SK-N-SH (cell line): ENCODE data around the gene SEBOX. TPM values are rescaled to one million over a fixed set of nuclear protein-coding genes. Genes with fewer than 3 reads are reported as not detected.

ENCODE experiments used
- CTCF ChIA-PET: fragments of 300-600, 350-600 bp; formaldehyde crosslinking; extraction: SDS; loops from one replicate; lab custom pipeline; 2021; lab: Yijun Ruan, JAX
- POLR2A ChIA-PET: fragments of 350-600 bp; sonication (Branson Sonifier 250); formaldehyde crosslinking; extraction: SDS; loops from one replicate; lab custom pipeline; 2020; ENCODE audit warnings: antibody characterized with exemption, inconsistent platforms; lab: Yijun Ruan, JAX
- DNase-seq: peaks from one replicate; pipeline ENCODE4 v3.0.0; 2012
- H2AFZ ChIP-seq: fragments of 200-600 bp; sonication (generic); 2 replicates; pipeline ENCODE4 v1.8.1; 2016; ENCODE audit warnings: antibody characterized with exemption, mild to moderate bottlenecking, low read depth
- H3F3A ChIP-seq: fragments of 200-600 bp; sonication (generic); replicated peaks from 2 replicates; pipeline ENCODE3; 2016; ENCODE audit warnings: antibody characterized with exemption, mild to moderate bottlenecking; ENCODE audit not compliant: insufficient read depth
- H3K27ac ChIP-seq, 2 experiments: fragments of 200-500 bp in 1 of 2; fragments of 200-600 bp in 1 of 2; sonication (Bioruptor generic) in 1 of 2; sonication (generic), shearing (Covaris generic) in 1 of 2; 2 replicates each; pipeline versions ENCODE4 v1.5.1 to v1.6.1; 2014 to 2016; ENCODE audit warnings: low read depth in 2 of 2, inconsistent platforms in 1 of 2, low read length in 1 of 2, mild to moderate bottlenecking in 1 of 2, mixed read lengths in 1 of 2
- H3K27me3 ChIP-seq: fragments of 200-600 bp; sonication (generic), shearing (Covaris generic); 2 replicates; pipeline ENCODE4 v1.6.1; 2016; ENCODE audit warnings: mixed run types; ENCODE audit not compliant: insufficient read depth
- H3K36me3 ChIP-seq, 2 experiments: fragments of 200-500 bp in 1 of 2; fragments of 200-600 bp in 1 of 2; sonication (Bioruptor generic) in 1 of 2; sonication (generic) in 1 of 2; replicated peaks in 1 of 2; 2 replicates each; pipeline versions ENCODE3 to v1.5.1; 2014 to 2016; ENCODE audit warnings: low read length in 1 of 2, mild to moderate bottlenecking in 1 of 2; ENCODE audit not compliant: insufficient read depth in 2 of 2, control insufficient read depth in 1 of 2
- H3K4me1 ChIP-seq, 2 experiments: fragments of 200-500 bp in 1 of 2; fragments of 200-600 bp in 1 of 2; sonication (Bioruptor generic) in 1 of 2; sonication (generic), shearing (Covaris generic) in 1 of 2; 2 replicates each; pipeline versions ENCODE4 v1.5.1 to v1.6.1; 2014 to 2016; ENCODE audit warnings: low read depth in 1 of 2, low read length in 1 of 2, mixed run types in 1 of 2; ENCODE audit not compliant: insufficient read depth in 2 of 2, control insufficient read depth in 1 of 2
- H3K4me2 ChIP-seq: fragments of 200-600 bp; sonication (generic), shearing (Covaris generic); 2 replicates; pipeline ENCODE4 v1.6.1; 2017; ENCODE audit warnings: mixed run types
- H3K4me3 ChIP-seq, 2 experiments: fragments of 200-500 bp in 1 of 2; fragments of 200-600 bp in 1 of 2; sonication (Bioruptor generic) in 1 of 2; sonication (generic), shearing (Covaris generic) in 1 of 2; 2 replicates each; pipeline versions ENCODE4 v1.5.1 to v1.8.1; 2014 to 2016; ENCODE audit warnings: low read depth in 2 of 2, inconsistent platforms in 1 of 2, low read length in 1 of 2, mild to moderate bottlenecking in 1 of 2, mixed read lengths in 1 of 2, moderate library complexity in 1 of 2
- H3K79me2 ChIP-seq: fragments of 200-600 bp; sonication (generic); 2 replicates; pipeline ENCODE4 v1.8.1; 2017; ENCODE audit warnings: mild to moderate bottlenecking; ENCODE audit not compliant: insufficient read depth
- H3K9ac ChIP-seq: fragments of 200-600 bp; sonication (generic); 2 replicates; pipeline ENCODE4 v1.6.1; 2017; ENCODE audit warnings: mixed run types
- H3K9me2 ChIP-seq: fragments of 200-600 bp; sonication (generic); 2 replicates; pipeline ENCODE4 v1.6.1; 2017; ENCODE audit warnings: mixed run types
- H3K9me3 ChIP-seq: fragments of 200-600 bp; sonication (generic); 2 replicates; pipeline ENCODE4 v1.6.1; 2017; ENCODE audit warnings: mixed run types, mild to moderate bottlenecking, moderate library complexity
- H4K20me1 ChIP-seq: fragments of 200-600 bp; sonication (generic); 2 replicates; pipeline ENCODE4 v1.6.1; 2017; ENCODE audit warnings: mild to moderate bottlenecking, mixed run types; ENCODE audit not compliant: insufficient read depth
- CHD2 ChIP-seq: fragments of 150-350 bp; IDR thresholded peaks from 2 replicates; pipeline ENCODE4 v1.6.1; 2018; ENCODE audit warnings: low read length; ENCODE audit not compliant: partially characterized antibody
- EP300 ChIP-seq, 2 experiments: IDR thresholded peaks; 2 replicates each; pipeline versions ENCODE4 v1.4.0 to v1.6.1; 2012; ENCODE audit warnings: borderline replicate concordance in 1 of 2, low read depth in 1 of 2, low read length in 1 of 2
- EZH2phosphoT487 ChIP-seq: fragments of 200-600 bp; sonication (generic); IDR thresholded peaks from 2 replicates; pipeline ENCODE4 v1.6.1; 2017; ENCODE audit warnings: low read depth, mixed run types, mild to moderate bottlenecking, antibody characterized with exemption, moderate library complexity, borderline replicate concordance
- FOXJ3 ChIP-seq: sonication (generic); formaldehyde crosslinking; IDR thresholded peaks from 2 replicates; pipeline ENCODE4 v1.5.1; 2020; ENCODE audit warnings: mild to moderate bottlenecking, missing genetic modification reagents
- GABPA ChIP-seq: IDR thresholded peaks from 2 replicates; pipeline ENCODE4 v1.4.0; 2012; ENCODE audit warnings: low read depth, mild to moderate bottlenecking
- MAX ChIP-seq: IDR thresholded peaks from 2 replicates; pipeline ENCODE4 v1.4.0; 2012; ENCODE audit warnings: low read depth
- MEF2A ChIP-seq: IDR thresholded peaks from 2 replicates; pipeline ENCODE4 v1.4.0; 2012; ENCODE audit warnings: low read depth, borderline replicate concordance
- MXI1 ChIP-seq: IDR thresholded peaks from 2 replicates; pipeline ENCODE4 v1.6.1; 2012; ENCODE audit warnings: mild to moderate bottlenecking, low read depth, low read length, improper control_type of control experiment
- NRF1 ChIP-seq: IDR thresholded peaks from 2 replicates; pipeline ENCODE4 v1.6.1; 2012; ENCODE audit warnings: low read depth, mild to moderate bottlenecking, low read length
- POLR2AphosphoS5 ChIP-seq: IDR thresholded peaks from 2 replicates; pipeline ENCODE4 v1.6.1; 2012; ENCODE audit warnings: low read depth, low read length
- RAD21 ChIP-seq: IDR thresholded peaks from 2 replicates; pipeline ENCODE4 v1.6.1; 2012; ENCODE audit warnings: mild to moderate bottlenecking, low read length
- REST ChIP-seq: IDR thresholded peaks from 2 replicates; pipeline ENCODE4 v1.6.1; 2012; ENCODE audit warnings: mild to moderate bottlenecking, low read depth, low read length, moderate library complexity
- RFX5 ChIP-seq: IDR thresholded peaks from 2 replicates; pipeline ENCODE4 v1.6.1; 2012; ENCODE audit warnings: mild to moderate bottlenecking, improper control_type of control experiment, low read length
- SMC3 ChIP-seq: IDR thresholded peaks from 2 replicates; pipeline ENCODE4 v1.6.1; 2012; ENCODE audit warnings: low read depth, low read length, improper control_type of control experiment
- TAF1 ChIP-seq: IDR thresholded peaks from 2 replicates; pipeline ENCODE4 v1.6.1; 2012; ENCODE audit warnings: low read depth, mild to moderate bottlenecking, low read length, moderate library complexity, borderline replicate concordance
- TCF12 ChIP-seq: IDR thresholded peaks from 2 replicates; pipeline ENCODE4 v1.4.0; 2012
- TEAD4 ChIP-seq: IDR thresholded peaks from 2 replicates; pipeline ENCODE4 v1.4.0; 2012; ENCODE audit warnings: mild to moderate bottlenecking, borderline replicate concordance; ENCODE audit not compliant: insufficient read depth
- USF2 ChIP-seq: fragments of 150-350 bp; IDR thresholded peaks from 2 replicates; pipeline ENCODE4 v1.6.1; 2017; ENCODE audit warnings: antibody characterized with exemption, low read length, low read depth, borderline replicate concordance
- YY1 ChIP-seq: IDR thresholded peaks from 2 replicates; pipeline ENCODE4 v1.4.0; 2012; ENCODE audit warnings: low read depth, mild to moderate bottlenecking
- WGBS: methylation state at CpG from one replicate; pipeline ENCODE4 v1.1.6; 2017; ENCODE audit warnings: low lambda C conversion rate; 5-methylcytosine and 5-hydroxymethylcytosine counted together
- polyA plus RNA-seq, 3 experiments: library from polyadenylated mRNA; depleted of rRNA; stranded (reverse); fragments of >200 nt; gene quantifications; 2 replicates each; pipeline ENCODE4 v1.2.3, GENCODE V29; 2012
- TF ChIP-seq, protein P1 (sequence below): fragments of 200-600 bp; sonication (generic); IDR thresholded peaks from 2 replicates; pipeline ENCODE4 v1.6.1; 2017; ENCODE audit warnings: antibody characterized with exemption, mild to moderate bottlenecking, moderate library complexity

SEBOX gene
- polyA plus RNA-seq, 1 of the 3 experiments (the other 2 are of a cell fraction): not detected

DNA sequence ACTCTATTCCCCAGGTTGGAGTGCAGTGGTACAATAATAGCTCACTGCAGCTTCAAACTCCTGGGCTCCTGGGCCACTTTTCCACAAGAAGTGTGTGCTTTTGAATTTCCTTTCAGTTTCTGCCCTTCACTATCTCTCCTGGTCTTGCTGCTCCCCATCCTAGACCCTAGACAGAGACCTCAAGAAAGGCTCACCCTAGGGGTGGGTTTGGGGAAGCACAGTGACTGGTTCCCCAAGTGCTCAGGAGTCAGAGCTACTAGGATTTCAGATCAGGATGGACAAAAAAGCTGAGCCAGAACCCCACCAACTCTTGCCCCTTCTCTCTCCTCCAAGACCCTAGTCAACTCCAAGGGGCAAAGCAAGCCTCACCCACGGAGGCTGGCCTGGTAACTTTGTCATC, 1.6 kb upstream of the SEBOX start:
- WGBS: 75% methylated on average over 1 of the region's 1 CpG
- Histone ChIP-seq H3K9me2 (no peaks in the 10 kb centered on the region), H3K36me3 (peaks cover under 1 to 21% of the 10 kb centered on the region in 2 experiments), H3K79me2 (no peaks in the 10 kb centered on the region), H4K20me1 (no peaks in the 10 kb centered on the region), H3K27ac (no peak overlapping the region), H3K4me1 (peaks cover 7 to 15% of the 10 kb centered on the region in 2 experiments), H3K4me3 (no peak overlapping the region), H3K9ac (no peak overlapping the region), H3F3A (peaks cover 21% of the 10 kb centered on the region), H3K9me3 (no peaks in the 10 kb centered on the region), H3K27me3 (no peaks in the 10 kb centered on the region), H3K4me2 (no peak overlapping the region), H2AFZ (no peak overlapping the region)
- POLR2A ChIA-PET: interaction anchor here (1.2 kb wide), 1 partner anchor 9 kb away, joined by 3 read pairs; the partner anchor contains the start of gene POLDIP2
- CTCF ChIA-PET: interaction anchor here (0.8 to 1.3 kb wide), 2 partner anchors 10 to 21 kb away, joined by 4 to 5 read pairs; no protein-coding TSS in a partner anchor
- TF ChIP-seq, protein P1, sequence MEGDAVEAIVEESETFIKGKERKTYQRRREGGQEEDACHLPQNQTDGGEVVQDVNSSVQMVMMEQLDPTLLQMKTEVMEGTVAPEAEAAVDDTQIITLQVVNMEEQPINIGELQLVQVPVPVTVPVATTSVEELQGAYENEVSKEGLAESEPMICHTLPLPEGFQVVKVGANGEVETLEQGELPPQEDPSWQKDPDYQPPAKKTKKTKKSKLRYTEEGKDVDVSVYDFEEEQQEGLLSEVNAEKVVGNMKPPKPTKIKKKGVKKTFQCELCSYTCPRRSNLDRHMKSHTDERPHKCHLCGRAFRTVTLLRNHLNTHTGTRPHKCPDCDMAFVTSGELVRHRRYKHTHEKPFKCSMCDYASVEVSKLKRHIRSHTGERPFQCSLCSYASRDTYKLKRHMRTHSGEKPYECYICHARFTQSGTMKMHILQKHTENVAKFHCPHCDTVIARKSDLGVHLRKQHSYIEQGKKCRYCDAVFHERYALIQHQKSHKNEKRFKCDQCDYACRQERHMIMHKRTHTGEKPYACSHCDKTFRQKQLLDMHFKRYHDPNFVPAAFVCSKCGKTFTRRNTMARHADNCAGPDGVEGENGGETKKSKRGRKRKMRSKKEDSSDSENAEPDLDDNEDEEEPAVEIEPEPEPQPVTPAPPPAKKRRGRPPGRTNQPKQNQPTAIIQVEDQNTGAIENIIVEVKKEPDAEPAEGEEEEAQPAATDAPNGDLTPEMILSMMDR: peak; percentile 11; the same call in 1 of the 2 replicates
- TF ChIP-seq RAD21 (no peak), MAX (no peak), EZH2phosphoT487 (no peak), GABPA (no peak), CHD2 (no peak), TCF12 (no peak), EP300 (IDR thresholded peaks at IDR 0.05; ENCODE audit: borderline replicate concordance in 1 of 2, low read depth in 1 of 2, low read length in 1 of 2) (no peak)
- DNase-seq: no peak

DNA sequence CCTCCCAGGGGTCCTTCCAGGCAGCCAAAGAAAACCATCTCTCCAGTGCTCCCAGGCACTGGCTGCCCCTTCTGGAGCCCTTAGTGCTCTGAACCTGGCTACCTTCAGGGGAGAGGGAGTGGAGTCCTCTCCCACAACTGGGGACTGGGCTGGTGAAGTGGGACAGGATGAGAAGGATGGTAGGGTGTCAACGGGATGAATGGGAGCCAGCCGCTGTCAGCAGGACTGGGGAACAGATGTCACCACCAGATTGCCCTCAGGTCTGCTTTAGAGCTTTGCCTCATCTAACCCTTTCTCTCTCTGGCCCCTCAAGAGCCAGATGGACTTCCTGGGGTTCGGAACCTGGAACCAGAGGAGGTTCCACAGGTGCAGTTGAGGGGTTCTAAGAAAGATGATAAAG, 488 bp upstream of the SEBOX start:
- peaks cover 13% of the 10 kb centered on the region for H3F3A ChIP-seq
- CTCF ChIA-PET: no interaction called here
- TF ChIP-seq TEAD4: no peak
- no peak for TF ChIP-seq REST
- no peak for TF ChIP-seq FOXJ3 (CRISPR knock-in tag)
- no peak for TF ChIP-seq MEF2A
- TF ChIP-seq NRF1: no peak
- no peak for TF ChIP-seq RAD21
- TF ChIP-seq SMC3: no peak
- TF ChIP-seq RFX5: no peak
- TF ChIP-seq YY1: no peak
- TF ChIP-seq CHD2: no peak
- no peak for TF ChIP-seq USF2
- TF ChIP-seq POLR2AphosphoS5: no peak
- no peak for TF ChIP-seq TCF12
- no peak for TF ChIP-seq TAF1
- no peak for TF ChIP-seq MXI1
- TF ChIP-seq, all 33 proteins: peak for 0
- Histone ChIP-seq H3K9ac (no peak overlapping the region), H3K9me3 (no peaks in the 10 kb centered on the region), H2AFZ (no peak overlapping the region), H3K27ac (no peak overlapping the region), H3K36me3 (peaks cover 6 to 32% of the 10 kb centered on the region in 2 experiments), H3K9me2 (no peaks in the 10 kb centered on the region), H3K4me1 (peaks cover under 1 to 8% of the 10 kb centered on the region in 2 experiments; a peak in 3 of 4 replicates), H4K20me1 (no peaks in the 10 kb centered on the region), H3K4me3 (no peak overlapping the region), H3K27me3 (no peaks in the 10 kb centered on the region), H3K4me2 (no peak overlapping the region), H3K79me2 (no peaks in the 10 kb centered on the region)
- POLR2A ChIA-PET: no interaction called here
- WGBS: 80% methylated on average over 3 of the region's 3 CpGs
- no peak for DNase-seq
